ENCODE measurements around the gene EPOP.

EPOP gene

GRCh38 chr17:38705803-38706504, 31.2 kb upstream of the EPOP start:
- DNase-seq = peak; percentile 14

GRCh38 chr17:38705523-38705802, 30.7 kb upstream of the EPOP start:
- DNase-seq = no peak

GRCh38 chr17:38704606-38705522, 30.1 kb upstream of the EPOP start, which contains the start of gene MLLT6:
MLLT6 (plus strand) TSS chr17:38705273; CDS start chr17:38705633, 360 bp downstream.
- DNase-seq = peak; percentile 33

DNA sequence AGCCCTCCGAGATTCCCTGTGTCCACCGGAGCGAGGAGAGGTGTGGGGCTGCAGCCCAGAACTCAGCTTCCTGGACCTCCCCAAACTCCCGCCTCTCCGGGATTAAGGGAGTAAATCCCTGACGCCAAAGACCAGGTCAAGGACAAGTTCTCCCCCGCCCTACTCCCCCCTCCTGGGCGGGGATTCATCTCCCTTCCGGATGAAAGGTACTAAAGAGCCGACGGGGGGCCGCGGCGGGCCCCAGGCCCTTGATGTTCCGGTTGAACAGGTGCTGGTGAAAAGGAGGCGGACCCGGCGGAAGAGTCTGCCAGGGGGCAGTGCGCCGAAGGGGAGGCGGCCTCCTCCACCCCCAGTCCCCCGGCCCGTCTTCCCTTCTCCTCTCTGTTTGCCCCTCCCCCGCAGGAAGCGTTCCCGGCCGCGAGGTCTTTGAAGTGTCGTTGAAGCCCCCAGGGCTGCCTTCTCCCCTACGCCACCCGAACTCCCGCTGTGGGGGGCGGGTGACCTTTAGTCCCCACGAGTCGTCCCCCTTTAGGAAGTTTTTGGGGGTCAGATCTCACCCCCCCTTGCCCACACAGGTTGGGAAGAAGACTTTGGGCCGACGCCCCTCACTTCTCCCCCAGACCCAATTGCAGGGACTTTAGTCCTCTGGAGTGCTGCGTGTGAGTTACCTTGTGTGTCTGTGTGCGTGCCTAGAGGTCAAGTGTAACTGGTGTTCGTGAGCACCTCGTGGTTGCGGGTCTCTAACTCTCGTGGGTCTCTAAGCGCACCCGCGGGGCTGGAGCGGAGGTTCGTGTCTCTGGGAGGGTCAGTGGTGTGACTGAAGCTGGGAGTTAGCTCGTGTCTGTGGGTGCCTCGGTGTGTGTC, 29.2 kb upstream of the EPOP start:
- DNase-seq = peak; percentile 96

DNA sequence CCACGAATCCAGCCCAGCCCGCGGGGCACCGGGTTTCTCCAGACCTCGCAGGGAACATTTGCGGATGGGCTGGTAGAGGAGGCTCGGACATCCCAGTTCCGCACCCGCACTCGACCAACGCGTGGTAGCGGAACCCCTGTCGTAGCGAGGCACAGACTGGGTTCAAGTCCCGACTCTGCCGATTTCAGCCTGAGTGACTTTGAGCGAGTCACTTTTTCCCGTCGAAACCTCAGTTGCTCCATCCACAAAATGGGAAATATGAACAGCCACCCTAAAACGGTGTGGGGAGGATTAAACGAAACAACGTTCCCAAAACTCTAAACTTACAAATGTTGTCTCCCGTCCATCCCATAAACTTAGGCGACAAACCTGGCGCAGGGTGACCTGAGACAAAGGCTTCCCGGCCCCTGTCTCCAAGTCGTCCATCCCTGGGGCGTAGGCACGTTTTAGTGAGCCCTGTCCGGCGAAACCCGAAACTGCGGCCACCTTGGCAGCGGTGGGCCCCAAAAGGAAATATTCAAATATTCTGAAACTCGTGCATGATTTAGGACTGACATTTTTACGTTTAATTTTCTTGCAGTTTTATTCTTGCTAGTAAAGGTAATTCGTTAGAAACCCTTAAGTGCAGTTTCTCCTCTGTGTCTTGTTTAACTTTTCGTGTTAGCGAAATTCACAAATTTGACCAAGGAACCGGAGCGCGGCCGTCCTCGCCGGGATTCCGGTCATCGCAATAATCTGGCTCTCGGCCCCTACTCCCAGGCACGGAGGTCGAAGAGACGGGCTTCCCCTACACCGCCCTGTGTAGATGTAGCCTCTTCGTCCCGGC, 28.4 kb upstream of the EPOP start:
- DNase-seq = no peak

- DNase-seq = peak; percentile 83
Observed at GRCh38 chr17:38702166-38702915, 27.6 kb upstream of the EPOP start.

- DNase-seq = no peak
Observed at GRCh38 chr17:38701504-38702165, 26.9 kb upstream of the EPOP start.

GRCh38 chr17:38698760-38699159, 24.0 kb upstream of the EPOP start:
- no peak for DNase-seq

- DNase-seq = no peak
Observed at GRCh38 chr17:38697061-38697820, 22.5 kb upstream of the EPOP start.

DNA sequence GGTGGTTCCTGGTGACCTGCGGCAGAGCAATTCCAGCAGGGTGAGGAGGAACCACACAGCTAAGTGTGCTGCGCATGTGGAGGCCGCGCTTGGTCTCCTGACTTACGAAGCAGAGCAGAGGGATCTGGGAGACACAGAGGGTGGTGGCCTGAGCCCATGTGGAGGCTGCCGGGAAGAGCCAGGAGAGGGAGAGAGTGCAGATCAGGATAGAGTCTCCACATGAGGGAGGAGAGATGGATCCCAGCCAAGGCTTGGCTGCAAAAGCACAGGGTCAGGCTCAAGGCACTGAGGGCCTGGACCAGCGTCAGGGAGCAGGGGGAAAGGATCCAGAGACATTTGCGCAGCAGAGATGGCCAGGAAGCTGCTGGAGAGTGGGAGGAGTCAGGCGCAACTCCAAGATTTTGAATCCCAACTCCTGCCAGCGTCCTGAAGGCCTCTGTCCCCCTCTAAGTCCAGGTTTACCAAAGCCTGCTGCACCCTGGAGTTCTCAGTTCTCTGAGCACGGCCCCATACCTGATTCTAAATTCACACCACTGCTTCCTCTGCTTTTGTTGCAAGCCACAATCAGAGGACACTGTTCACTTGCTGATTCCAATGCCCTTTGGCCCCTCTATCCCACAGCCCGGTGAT, 19.1 kb upstream of the EPOP start:
- no peak for DNase-seq

- DNase-seq = no peak
Observed at GRCh38 chr17:38691154-38691553, 16.4 kb upstream of the EPOP start.

GRCh38 chr17:38690386-38690785, 15.6 kb upstream of the EPOP start:
- no peak for DNase-seq

- no peak for DNase-seq
Observed at GRCh38 chr17:38687286-38687685, 12.5 kb upstream of the EPOP start.

DNA sequence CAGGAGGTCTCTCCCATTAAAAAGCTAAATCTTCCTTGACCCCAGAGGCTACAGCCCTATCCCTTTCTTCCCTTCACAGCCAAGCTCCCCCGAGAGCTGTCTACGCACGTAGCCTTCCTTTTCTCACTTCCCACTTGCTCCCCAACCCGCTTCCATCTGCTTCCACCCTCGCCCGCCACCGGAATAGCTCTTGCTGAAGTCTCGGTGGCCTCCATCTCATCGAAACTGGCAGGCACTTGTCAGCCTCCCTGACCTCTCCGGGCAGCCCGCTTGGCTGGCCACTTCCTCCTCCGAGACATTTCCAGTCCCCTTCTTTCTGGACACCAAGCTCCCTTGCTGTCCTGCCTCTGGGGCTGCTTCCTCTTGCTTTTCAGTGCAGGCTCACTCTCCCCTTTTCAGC, 10.7 kb upstream of the EPOP start:
- DNase-seq = no peak

- no peak for DNase-seq
Observed at GRCh38 chr17:38681096-38681495, 6.3 kb upstream of the EPOP start.

GRCh38 chr17:38677819-38678218, 3.1 kb upstream of the EPOP start:
- no peak for DNase-seq

GRCh38 chr17:38676706-38677504, 2.1 kb upstream of the EPOP start:
- peak; percentile 67 for DNase-seq

GRCh38 chr17:38674014-38674748, 576 bp downstream of the EPOP start:
- no peak for DNase-seq

Measured in DMS153 (cell line).